GM12892 (cell line): ENCODE data around the gene PKD2L1.

Experiments
- DNase-seq: peaks from one replicate; pipeline ENCODE4 v3.0.0; 2011; ENCODE audit not compliant: insufficient read length
- FAIRE-seq: peaks from 2 replicates; lab custom pipeline; 2011; peaks lifted over from hg19 to GRCh38; lab: Jason Lieb, UNC
- POLR2A ChIP-seq: IDR thresholded peaks from 2 replicates; pipeline ENCODE4 v1.6.1; 2011; ENCODE audit warnings: low read depth, low read length, control low read depth
- POLR2AphosphoS5 ChIP-seq: IDR thresholded peaks from 2 replicates; pipeline ENCODE4 v1.6.1; 2011; ENCODE audit warnings: low read depth, low read length, control low read depth
- TAF1 ChIP-seq: IDR thresholded peaks from 2 replicates; pipeline ENCODE4 v1.6.1; 2011; ENCODE audit warnings: low read depth, mild to moderate bottlenecking, control low read depth, low read length, borderline replicate concordance

The PKD2L1 gene

GRCh38 chr10:100350914-100351485 is 21.0 kb upstream of the PKD2L1 start:
- no peak for DNase-seq
- no peak for TF ChIP-seq POLR2AphosphoS5
- TF ChIP-seq TAF1 = no peak
- no peak for TF ChIP-seq POLR2A
- FAIRE-seq = no peak

- no peak for DNase-seq
- TF ChIP-seq POLR2A (no peak), TAF1 (no peak), POLR2AphosphoS5 (no peak)
- no peak for FAIRE-seq
Observed at GRCh38 chr10:100349672-100350071, 19.6 kb upstream of the PKD2L1 start.

- FAIRE-seq = no peak
- TF ChIP-seq POLR2AphosphoS5 (no peak), POLR2A (no peak), TAF1 (no peak)
- no peak for DNase-seq
Observed at GRCh38 chr10:100349087-100349486, 19.1 kb upstream of the PKD2L1 start.

GRCh38 chr10:100348389-100348927 is 18.4 kb upstream of the PKD2L1 start:
- FAIRE-seq = no peak

GRCh38 chr10:100347568-100348195 is 17.7 kb upstream of the PKD2L1 start:
- FAIRE-seq (no peak), DNase-seq (no peak)
- TF ChIP-seq POLR2A (no peak), POLR2AphosphoS5 (no peak), TAF1 (no peak)

More at GRCh38 chr10:100348389-100348927, 18.4 kb upstream of the PKD2L1 start:
- TF ChIP-seq TAF1 (no peak), POLR2AphosphoS5 (no peak), POLR2A (no peak)
- DNase-seq = no peak

- DNase-seq (peak; percentile 94), FAIRE-seq (peak; percentile 93)
- TF ChIP-seq POLR2A = peak; percentile 64; the same call in 1 of the 2 replicates
- TF ChIP-seq TAF1 = peak; percentile 18; the same call in 1 of the 2 replicates
- TF ChIP-seq POLR2AphosphoS5 = no peak; the same call in 1 of the 2 replicates
Observed at GRCh38 chr10:100346765-100347567, 16.9 kb upstream of the PKD2L1 start, which contains the start of gene SCD. Gene SCD, plus strand, starts transcription at chr10:100347233. Its CDS starts 272 bp downstream, at chr10:100347505.

GRCh38 chr10:100346351-100346764 is 16.3 kb upstream of the PKD2L1 start:
- TF ChIP-seq POLR2A (no peak), POLR2AphosphoS5 (no peak; the same call in 1 of the 2 replicates), TAF1 (no peak)
- peak; percentile 74 for FAIRE-seq
- peak; percentile 78 for DNase-seq

GRCh38 chr10:100345570-100346330 is 15.7 kb upstream of the PKD2L1 start:
- TF ChIP-seq POLR2A = no peak
- TF ChIP-seq TAF1 = no peak
- no peak for TF ChIP-seq POLR2AphosphoS5
- DNase-seq = no peak
- no peak for FAIRE-seq

- TF ChIP-seq TAF1 (no peak), POLR2A (no peak), POLR2AphosphoS5 (no peak)
- DNase-seq (no peak), FAIRE-seq (no peak)
Observed at GRCh38 chr10:100344241-100344788, 14.3 kb upstream of the PKD2L1 start.

GRCh38 chr10:100342627-100342972 is 12.6 kb upstream of the PKD2L1 start:
- no peak for FAIRE-seq
- TF ChIP-seq TAF1 (no peak), POLR2AphosphoS5 (no peak), POLR2A (no peak)
- no peak for DNase-seq

GRCh38 chr10:100341953-100342626 is 12.1 kb upstream of the PKD2L1 start:
- FAIRE-seq (peak; percentile 56), DNase-seq (no peak)
- TF ChIP-seq POLR2AphosphoS5 (no peak), POLR2A (no peak), TAF1 (no peak)
